NCI-H1092 (cell line): Measurements from ENCODE around the gene WDR1.

Experiments
- DNase-seq: peaks from one replicate; lab custom pipeline; 2025; lab: John Stamatoyannopoulos, UW

Gene WDR1

GRCh38 chr4:10097906-10098779 is 18.5 kb downstream of the WDR1 start:
- no peak for DNase-seq

- DNase-seq = no peak
Observed at GRCh38 chr4:10096978-10097335, 19.6 kb downstream of the WDR1 start.

- no peak for DNase-seq
Observed at GRCh38 chr4:10096201-10096977, 20.2 kb downstream of the WDR1 start.

GRCh38 chr4:10095296-10095991 is 21.2 kb downstream of the WDR1 start:
- no peak for DNase-seq

GRCh38 chr4:10094841-10095240 is 21.8 kb downstream of the WDR1 start:
- DNase-seq = no peak

GRCh38 chr4:10093801-10094552 is 22.6 kb downstream of the WDR1 start:
- DNase-seq = no peak

GRCh38 chr4:10093271-10093621 is 23.4 kb downstream of the WDR1 start:
- DNase-seq = no peak

GRCh38 chr4:10092481-10093270 is 23.9 kb downstream of the WDR1 start:
- no peak for DNase-seq

- DNase-seq = no peak
Observed at GRCh38 chr4:10091531-10092181, 24.9 kb downstream of the WDR1 start.

- no peak for DNase-seq
Observed at GRCh38 chr4:10090467-10091250, 25.9 kb downstream of the WDR1 start.

GRCh38 chr4:10089346-10089745 is 27.3 kb downstream of the WDR1 start:
- no peak for DNase-seq

GRCh38 chr4:10088135-10089010 is 28.2 kb downstream of the WDR1 start:
- no peak for DNase-seq

- DNase-seq = no peak
Observed at GRCh38 chr4:10087152-10087791, 29.3 kb downstream of the WDR1 start.

- no peak for DNase-seq
Observed at GRCh38 chr4:10086506-10087120, 30.0 kb downstream of the WDR1 start.

GRCh38 chr4:10085828-10086505 is 30.6 kb downstream of the WDR1 start:
- DNase-seq = no peak

GRCh38 chr4:10085386-10085785 is 31.2 kb downstream of the WDR1 start:
- DNase-seq = no peak

- DNase-seq = no peak
Observed at GRCh38 chr4:10084651-10085358, 31.8 kb downstream of the WDR1 start.
